Measurements from ENCODE around the gene MTF2.
"Not testable (repeated sequence)": the region's sequence is repeated elsewhere in the genome, so short reads cannot be mapped to it uniquely, and the experiment has no call there.

The MTF2 gene

GRCh38 chr1:93078986-93079654, at the start of gene MTF2:
MTF2 (plus strand) TSS chr1:93079283; CDS start chr1:93079527, 244 bp downstream.
- peak; percentile 94 for DNase-seq (ENCODE audit: low spot score)

DNA sequence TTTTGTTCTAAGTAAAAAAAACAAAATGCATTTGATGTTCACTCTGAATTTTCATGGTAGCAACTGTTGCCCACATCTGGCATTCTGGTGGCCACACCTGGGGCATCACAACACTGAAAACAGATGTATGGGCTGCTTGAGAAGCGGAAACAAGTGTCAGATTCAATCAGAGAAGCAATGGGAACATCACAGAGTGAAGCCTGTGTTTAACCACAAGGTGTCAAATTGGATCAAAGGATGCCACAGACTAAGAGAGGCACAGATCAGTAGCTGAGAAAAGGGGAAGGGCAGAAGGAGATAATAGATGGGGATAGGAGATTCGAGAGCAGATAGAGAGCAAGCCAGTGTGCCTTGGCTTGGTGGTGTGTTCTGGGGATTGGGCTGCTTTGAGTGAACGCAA, 49.8 kb upstream of the MTF2 start:
- no peak for DNase-seq (ENCODE audit: low spot score)

GRCh38 chr1:93030191-93030590, 48.9 kb upstream of the MTF2 start:
- not testable (repeated sequence) for DNase-seq (ENCODE audit: low spot score)

GRCh38 chr1:93031711-93032110, 47.4 kb upstream of the MTF2 start:
- DNase-seq (ENCODE audit: low spot score) = no peak

GRCh38 chr1:93033029-93033428, 46.1 kb upstream of the MTF2 start:
- DNase-seq (ENCODE audit: low spot score) = no peak

DNA sequence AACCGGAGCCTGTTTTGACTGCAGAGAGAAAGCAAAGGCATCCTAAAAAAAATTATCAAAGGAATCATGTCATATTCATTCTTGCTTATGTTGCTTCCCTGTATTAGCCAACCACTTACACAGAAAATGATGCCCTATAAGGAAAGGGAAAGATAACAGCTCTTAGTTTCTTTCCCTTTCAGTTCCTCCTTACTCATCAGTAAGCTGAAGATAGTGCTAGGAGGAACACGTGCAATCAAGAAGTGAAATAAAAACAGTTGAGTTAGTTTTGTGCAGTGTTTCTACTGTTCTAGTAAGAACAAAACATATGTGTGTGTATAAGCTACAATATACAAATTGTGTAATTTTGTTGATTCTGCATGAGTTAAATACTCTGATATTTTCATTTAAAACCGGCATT, 45.3 kb upstream of the MTF2 start:
- DNase-seq (ENCODE audit: low spot score) = no peak

DNA sequence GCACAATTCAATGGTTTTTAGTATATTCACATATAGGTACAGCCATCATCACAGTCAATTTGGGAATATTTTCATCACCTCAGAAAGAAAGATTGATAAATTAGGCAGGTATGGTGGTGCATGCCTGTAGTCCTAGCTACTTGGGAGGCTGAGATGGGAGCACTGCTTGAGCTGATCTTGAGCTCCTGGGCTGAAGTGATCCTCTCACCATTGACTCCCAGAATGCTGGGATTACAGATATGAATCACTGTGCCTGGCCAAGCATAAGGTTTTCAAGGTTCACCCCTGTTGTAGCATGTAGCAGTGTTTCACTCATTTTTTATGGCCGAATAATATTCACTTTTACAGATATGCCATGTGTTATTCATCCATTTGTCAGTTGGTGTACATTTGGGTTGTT, 44.7 kb upstream of the MTF2 start:
- DNase-seq (ENCODE audit: low spot score) = no peak

DNA sequence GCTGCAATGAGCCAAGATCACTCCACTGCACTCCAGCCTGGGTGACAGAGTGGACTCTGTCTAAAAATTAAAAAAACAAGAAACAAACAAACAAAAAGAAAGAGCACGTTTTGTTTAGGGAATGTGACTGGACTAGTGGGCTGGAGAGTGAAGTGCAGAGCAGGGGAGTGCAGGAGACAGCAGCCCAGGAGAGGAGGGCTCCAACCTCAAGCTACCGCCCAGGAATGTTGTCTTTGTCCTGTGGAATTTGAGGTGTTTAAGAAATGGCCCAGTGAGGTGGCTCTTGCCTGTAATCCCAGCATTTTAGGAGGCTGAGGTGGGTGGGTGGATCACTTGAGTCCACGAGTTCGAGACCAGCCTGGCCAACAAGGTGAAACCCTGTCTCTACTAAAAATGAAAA, 42.4 kb upstream of the MTF2 start:
- no peak for DNase-seq (ENCODE audit: low spot score)

GRCh38 chr1:93042187-93043056, 36.7 kb upstream of the MTF2 start:
- DNase-seq (ENCODE audit: low spot score) = no peak

DNA sequence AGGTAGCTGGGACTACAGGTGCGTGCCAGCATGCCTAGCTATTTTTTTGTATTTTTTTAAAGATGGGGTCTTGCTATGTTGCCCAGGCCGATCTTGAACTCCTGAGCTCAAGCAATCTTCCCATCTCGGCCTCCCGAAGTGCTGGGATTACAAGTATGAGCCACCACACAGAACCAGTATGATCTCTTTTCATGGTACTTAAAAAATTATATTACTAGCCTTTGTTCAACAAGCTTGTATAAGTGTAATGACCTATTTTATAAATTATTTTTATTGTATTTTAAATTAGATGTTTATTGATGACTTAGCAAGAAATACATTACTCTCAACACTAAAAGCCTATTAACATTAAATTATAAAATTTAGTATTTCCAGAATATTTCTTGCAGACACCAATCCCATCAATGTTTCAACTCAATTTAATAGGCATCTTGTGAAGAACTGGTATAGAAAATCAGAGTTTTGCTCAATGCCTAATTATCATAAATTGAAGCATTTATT, 36.0 kb upstream of the MTF2 start:
- no peak for DNase-seq (ENCODE audit: low spot score)

DNA sequence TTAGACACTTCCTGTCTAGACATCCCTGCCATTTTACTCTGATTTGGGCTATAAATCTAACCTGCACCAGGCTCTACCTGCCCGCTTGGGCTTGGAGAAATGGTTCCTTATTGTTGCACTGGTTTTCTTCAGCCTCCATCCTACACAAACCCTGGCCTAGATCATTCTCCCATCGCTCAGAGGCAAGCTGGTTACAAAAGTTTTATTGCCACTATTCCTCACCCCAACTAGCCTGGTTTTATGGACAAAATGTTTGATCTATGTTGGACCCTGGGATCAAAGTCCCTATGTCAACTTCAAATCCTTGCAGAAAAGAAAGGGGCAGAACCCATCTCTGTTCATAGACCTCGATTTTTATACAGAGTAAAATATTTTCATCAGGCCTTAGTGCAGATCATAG, 31.5 kb upstream of the MTF2 start:
- DNase-seq (ENCODE audit: low spot score) = no peak

DNA sequence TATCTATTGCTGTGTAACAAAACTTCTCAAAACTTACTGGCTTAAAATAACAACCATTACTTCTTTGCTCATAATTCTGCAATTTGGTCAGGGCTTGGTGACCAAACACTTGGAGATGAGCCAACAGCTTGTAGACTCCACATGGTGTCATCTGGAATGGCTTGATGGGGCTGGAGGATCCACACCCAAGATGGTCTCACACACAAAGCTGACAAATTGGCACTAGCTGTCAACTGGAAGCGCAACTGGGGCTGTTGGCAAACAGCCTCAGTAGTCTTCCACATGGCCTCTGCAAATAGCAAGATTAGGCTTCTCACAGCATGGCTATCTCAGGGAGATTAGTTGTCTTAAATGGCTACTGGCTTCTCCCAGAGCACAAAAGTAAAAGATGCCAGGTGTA, 27.1 kb upstream of the MTF2 start:
- no peak for DNase-seq (ENCODE audit: low spot score)

DNA sequence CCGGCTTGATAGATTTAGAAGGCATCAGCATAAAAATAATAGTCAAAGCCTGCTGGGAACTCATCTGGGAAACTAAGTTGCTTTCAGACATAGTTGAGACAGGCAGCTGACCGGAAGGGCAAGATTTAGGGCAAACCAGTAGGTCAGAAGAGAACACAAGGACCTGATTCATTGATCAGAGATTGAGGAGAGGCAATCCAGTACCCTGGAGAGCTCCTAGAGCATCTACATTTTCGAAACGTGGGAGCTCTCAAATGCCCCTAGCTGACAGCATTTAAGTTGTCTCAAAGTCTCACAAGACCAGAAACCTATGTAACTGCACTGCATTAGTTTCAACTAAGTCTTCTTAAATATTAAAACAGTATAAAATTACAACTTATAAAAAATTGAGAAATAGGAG, 22.9 kb upstream of the MTF2 start:
- DNase-seq (ENCODE audit: low spot score) = peak; percentile 40

DNA sequence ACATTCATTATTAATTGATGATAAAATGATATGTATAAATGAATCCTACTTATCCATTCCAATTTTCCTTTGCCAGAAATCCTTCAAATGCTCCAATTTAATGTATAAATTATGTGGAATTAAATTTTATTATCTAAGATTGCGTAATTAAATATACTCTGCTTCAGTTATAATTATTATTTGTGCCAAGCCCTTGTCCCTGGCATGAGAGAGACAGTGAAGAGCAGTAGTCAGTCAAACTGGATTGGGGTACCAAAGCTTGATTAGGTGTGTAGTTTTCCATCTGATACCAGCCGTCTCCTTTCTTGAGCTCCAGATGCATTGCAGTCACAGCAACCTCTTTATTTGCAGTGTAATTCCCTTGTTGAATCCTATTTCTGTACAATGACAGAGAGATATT, 22.4 kb upstream of the MTF2 start:
- no peak for DNase-seq (ENCODE audit: low spot score)

GRCh38 chr1:93061895-93062792, 16.9 kb upstream of the MTF2 start:
- peak; percentile 26 for DNase-seq (ENCODE audit: low spot score)

GRCh38 chr1:93076268-93076667, 2.8 kb upstream of the MTF2 start:
- no peak for DNase-seq (ENCODE audit: low spot score)

GRCh38 chr1:93078203-93078602, 880 bp upstream of the MTF2 start:
- no peak for DNase-seq (ENCODE audit: low spot score)

DNA sequence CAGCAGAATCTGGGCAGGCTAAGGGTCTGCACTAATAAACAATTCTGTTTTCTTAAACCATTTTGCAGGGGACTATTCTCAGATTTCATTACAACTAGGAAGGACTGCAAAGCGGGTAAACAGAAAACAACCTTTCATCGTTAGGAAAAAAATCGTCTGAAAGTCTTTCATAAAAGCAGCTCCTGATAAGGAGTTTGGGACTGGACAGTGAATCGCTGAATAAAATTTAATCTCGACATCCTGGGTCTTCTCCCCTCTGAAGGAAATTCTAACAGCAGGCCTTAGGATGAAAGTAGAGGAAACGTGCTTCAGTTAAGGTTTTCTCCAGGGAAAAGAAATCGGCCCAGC, 471 bp upstream of the MTF2 start:
- DNase-seq (ENCODE audit: low spot score) = peak; percentile 4

GRCh38 chr1:93079685-93080141, 630 bp downstream of the MTF2 start:
- peak; percentile 4 for DNase-seq (ENCODE audit: low spot score)

GRCh38 chr1:93080179-93080823, 1.2 kb downstream of the MTF2 start:
- peak; percentile 60 for DNase-seq (ENCODE audit: low spot score)

DNA sequence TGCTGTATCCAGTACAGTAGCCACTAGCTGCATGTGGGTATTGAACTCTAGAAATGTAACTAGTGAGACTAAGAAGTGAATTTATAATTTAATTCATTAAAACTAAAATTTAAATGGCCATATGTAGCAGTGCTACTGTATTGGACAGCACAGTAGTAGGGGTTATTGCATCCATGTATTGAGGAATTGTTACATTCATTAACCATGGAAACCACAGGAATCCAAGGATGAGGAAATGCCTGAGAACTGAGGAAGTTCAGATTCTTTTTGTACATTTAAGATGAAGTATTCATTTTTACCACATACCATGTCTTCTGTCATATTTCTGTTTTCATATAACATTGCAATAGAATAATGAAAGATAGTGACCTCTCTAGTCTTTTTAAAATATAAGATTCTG, 2.6 kb downstream of the MTF2 start:
- DNase-seq (ENCODE audit: low spot score) = peak; percentile 62

DNA sequence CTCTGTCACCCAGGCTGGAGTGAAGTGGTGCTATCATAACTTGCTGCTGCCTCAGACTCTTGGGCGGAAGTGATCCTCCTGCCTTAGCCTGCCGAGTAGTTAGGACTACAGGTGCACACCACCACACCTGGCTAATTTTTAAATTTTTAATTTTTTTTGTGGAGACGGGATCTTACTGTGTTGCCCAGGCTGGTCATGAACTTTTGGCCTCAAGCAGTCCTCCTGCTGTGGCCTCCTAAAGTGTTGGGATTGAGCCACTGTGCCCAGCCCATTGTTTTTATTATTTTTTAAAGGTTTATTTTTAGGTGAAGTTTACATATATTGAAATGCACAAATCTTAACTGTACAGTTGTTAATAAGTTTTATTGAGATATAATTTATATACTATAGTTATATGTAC, 3.2 kb downstream of the MTF2 start:
- DNase-seq (ENCODE audit: low spot score) = no peak
